ENCODE measurements around the gene XPO5. TPM values are rescaled to one million over a fixed set of nuclear protein-coding genes. Genes with fewer than 3 reads are reported as not detected.

XPO5 gene
- total and polyA plus RNA-seq, 9 of the 15 experiments (the other 6 are each of a cell fraction or from before 2014, with no cell fraction given) = 36.0 to 170 (median 99.1) TPM

GRCh38 chr6:43481591-43482236, 94.1 kb downstream of the XPO5 start (continued):
- no peak for TF ChIP-seq PBX2 (CRISPR knock-in tag; IDR thresholded peaks at IDR 0.05; ENCODE audit: low read depth)
- peak; percentile 61 for TF ChIP-seq PBX2 (tag; conservative IDR thresholded peaks at IDR 0.05; ENCODE audit: low read depth)
- TF ChIP-seq SOX6 (IDR thresholded peaks at IDR 0.05) = peak; percentile 37; the same call in 1 of the 2 replicates

GRCh38 chr6:43481075-43481474, 94.8 kb downstream of the XPO5 start:
- DNase-seq (ENCODE audit: extremely low read depth in 1 of 4, low spot score in 3 of 4) = no peak
- peaks cover 10% of the 10 kb centered on the region; the same call in 1 of the 3 replicates for H3K36me3 ChIP-seq (ENCODE audit: control insufficient read depth, insufficient read depth, low read length)
- no peak overlapping the region for H3K27ac ChIP-seq (ENCODE audit: extremely low read depth, low read depth, low read length)
- POLR2A ChIA-PET = interaction anchor here (0.6 to 4.9 kb wide), 5 partner anchors 8 to 99 kb away, joined by 3 to 24 read pairs (median 4); no protein-coding TSS in a partner anchor
- CTCF ChIA-PET (ENCODE audit: low intra/inter-chr PET ratio) = no interaction called here
- WGBS (ENCODE audit: insufficient coverage, low coverage, missing lambda C conversion rate) = 82% methylated on average over 2 of the region's 2 CpGs
- no peak overlapping the region for H3K9ac ChIP-seq (ENCODE audit: insufficient read depth in 1 of 2, low read depth in 2 of 2, low read length in 2 of 2)
- in situ Hi-C loops (cut with MboI) (no loop called here), intact Hi-C loops (cut with micrococcal nuclease) (no loop called here)
- H3K9me1 ChIP-seq (ENCODE audit: control insufficient read depth, insufficient read depth, low read length) = peaks cover 3% of the 10 kb centered on the region
- no peaks in the 10 kb centered on the region for H3K9me3 ChIP-seq (replicated peaks; ENCODE audit: control insufficient read depth, insufficient read depth, low read depth, low read length)
- peaks cover 0 to 19% of the 10 kb centered on the region in 2 experiments; a peak in 4 of 5 replicates for H3K4me1 ChIP-seq (replicated peaks in 1 of 2; ENCODE audit: control insufficient read depth in 2 of 2, insufficient read depth in 2 of 2, low read length in 2 of 2)
- peaks cover 23% of the 10 kb centered on the region for H3K79me2 ChIP-seq (ENCODE audit: control insufficient read depth, insufficient read depth, low read length)
- H3K27me3 ChIP-seq (ENCODE audit: control insufficient read depth in 2 of 2, insufficient read depth in 2 of 2, low read length in 2 of 2) = no peaks in the 10 kb centered on the region
- H4K20me1 ChIP-seq (replicated peaks; ENCODE audit: control insufficient read depth, insufficient read depth, low read length) = 0 out of 2 replicates have a peak, but pooled peaks cover 6% of the 10 kb centered on the region
- H3K4me2 ChIP-seq (ENCODE audit: insufficient read depth, low read length) = no peak overlapping the region
- no peak overlapping the region for H3K4me3 ChIP-seq
- FAIRE-seq = peak; percentile 44
- H2AFZ ChIP-seq (ENCODE audit: low read depth, low read length) = no peak overlapping the region
- BruUV-seq (replicated peaks) = no TSS peak
- peak; percentile 29 for ATAC-seq
- TF ChIP-seq ATF3 (IDR thresholded peaks at IDR 0.05) = peak; percentile 66
- no peak for TF ChIP-seq ATF3 (CRISPR knock-in tag; conservative IDR thresholded peaks at IDR 0.05)
- TF ChIP-seq HSF4 (CRISPR knock-in tag; IDR thresholded peaks at IDR 0.05; ENCODE audit: borderline replicate concordance) = no peak
- TF ChIP-seq CEBPG (CRISPR knock-in tag; IDR thresholded peaks at IDR 0.05) = peak; percentile 80
- TF ChIP-seq CEBPG (tag; conservative IDR thresholded peaks at IDR 0.05 in 1 of 2, IDR thresholded peaks at IDR 0.05 in 1 of 2) = peak; percentile 68 to 72
- TF ChIP-seq PKNOX1 (IDR thresholded peaks at IDR 0.05) = peak; percentile 90
- TF ChIP-seq NR0B1 (IDR thresholded peaks at IDR 0.05; ENCODE audit: partially characterized antibody) = no peak
- no peak for TF ChIP-seq ZNF75A (CRISPR knock-in tag; IDR thresholded peaks at IDR 0.05)
- TF ChIP-seq, protein P1, sequence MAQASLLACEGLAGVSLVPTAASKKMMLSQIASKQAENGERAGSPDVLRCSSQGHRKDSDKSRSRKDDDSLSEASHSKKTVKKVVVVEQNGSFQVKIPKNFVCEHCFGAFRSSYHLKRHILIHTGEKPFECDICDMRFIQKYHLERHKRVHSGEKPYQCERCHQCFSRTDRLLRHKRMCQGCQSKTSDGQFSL (CRISPR knock-in tag; IDR thresholded peaks at IDR 0.05) = no peak
- TF ChIP-seq, protein P1 (tag; IDR thresholded peaks at IDR 0.05) = no peak
